ENCODE measurements around the gene DNMT1.

DNMT1 gene

DNA sequence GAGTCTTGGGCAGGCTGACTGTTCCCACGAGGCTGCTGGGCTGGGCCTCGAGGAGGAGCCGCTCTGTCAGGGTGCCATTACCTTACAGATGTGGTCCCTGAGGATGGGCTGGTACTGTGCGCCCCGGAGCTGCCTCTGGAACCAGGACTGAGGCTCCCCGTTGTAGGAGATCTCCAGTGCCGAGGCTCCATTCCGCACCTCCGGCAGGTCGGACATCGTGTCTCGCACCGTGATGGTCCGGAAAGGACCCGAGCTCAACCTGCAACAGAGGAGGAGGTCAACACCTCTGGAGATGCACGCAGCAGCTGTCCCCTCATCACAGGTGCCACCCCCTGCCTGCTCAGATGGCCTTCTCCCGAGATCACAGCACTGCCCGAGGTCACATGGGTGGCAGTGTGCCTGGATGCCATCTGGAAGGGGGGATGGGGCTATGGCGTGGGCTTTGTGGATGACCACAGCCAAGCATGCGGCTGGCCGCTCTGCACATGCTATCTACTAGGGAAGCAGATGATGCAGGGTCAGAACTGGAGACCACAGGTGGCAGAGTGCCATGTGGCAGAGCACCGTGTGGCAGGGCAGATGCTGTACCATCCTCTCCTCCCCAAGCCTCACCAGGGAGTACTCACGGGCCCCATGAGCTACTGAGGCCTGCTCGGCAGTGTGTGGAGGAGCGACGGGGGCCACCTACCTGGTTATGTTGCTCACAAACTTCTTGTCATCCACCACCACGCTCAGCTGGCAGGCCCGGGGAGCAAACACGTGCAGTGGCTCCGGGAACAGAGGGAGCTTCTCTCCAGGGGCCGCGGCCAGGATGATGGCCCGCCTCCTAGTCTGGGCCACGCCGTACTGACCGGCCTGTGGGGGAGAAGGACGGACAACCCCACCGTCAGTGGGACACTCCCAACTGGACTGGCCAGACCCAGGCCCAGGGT lies 56.7 kb downstream of the DNMT1 start:
- no peak for DNase-seq

DNA sequence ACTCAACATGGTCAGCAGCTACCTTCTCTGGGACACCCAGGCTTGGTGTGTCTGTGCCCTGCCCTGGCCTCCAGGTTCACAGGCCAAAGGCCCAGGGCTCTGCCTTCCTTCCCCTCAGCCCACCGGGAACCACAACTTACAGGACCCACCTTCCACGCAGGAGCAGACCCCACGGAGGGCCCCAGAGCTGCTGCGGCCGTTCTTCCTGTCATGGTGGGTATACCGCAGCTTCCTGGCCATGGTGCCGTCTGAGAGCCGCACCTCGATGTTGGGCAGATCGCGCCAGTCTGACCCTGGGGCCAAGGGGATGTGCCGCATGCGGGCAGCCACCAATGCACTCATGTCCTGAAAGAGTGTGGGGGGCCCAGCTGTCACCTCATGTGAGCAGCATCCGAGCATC lies 57.8 kb downstream of the DNMT1 start:
- no peak for DNase-seq

DNA sequence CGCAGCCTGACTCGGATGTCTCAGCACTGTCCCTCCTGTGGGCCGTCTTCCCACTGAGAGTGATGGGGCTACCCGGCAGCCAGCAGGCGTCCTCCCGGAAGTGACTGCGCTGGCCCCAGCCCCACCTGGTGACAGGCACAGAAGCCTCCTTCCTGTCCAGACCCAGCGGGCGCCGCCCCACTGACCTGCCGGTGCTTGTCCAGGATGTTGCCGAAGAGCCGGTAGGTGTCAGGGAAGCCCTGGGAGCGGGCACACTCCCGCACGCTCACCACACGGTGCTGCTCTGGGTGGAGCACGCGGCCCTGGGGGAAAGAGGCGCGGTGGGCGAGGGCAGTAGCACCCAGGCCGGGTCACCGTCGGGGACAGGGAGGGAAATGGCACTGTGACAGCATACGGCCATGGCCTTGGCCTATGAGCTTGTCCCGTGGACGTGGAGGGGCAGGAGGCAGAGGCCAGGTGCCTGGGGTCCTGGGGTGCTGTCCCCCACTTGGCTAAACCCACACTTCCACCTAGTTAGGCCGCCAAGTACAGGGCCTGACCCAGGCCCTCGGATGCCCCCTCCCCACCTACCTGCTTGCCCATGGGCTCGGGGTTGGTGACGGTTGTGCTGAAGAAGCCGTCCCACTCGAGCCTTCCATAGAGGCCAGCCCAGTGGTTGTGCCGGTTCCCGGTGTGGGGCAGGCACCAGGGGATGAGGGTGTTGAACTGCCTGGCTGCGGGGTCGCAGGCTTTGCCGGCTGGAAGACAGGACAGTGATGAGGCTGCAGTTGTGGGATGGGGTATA lies 59.0 kb downstream of the DNMT1 start:
- DNase-seq: no peak

DNA sequence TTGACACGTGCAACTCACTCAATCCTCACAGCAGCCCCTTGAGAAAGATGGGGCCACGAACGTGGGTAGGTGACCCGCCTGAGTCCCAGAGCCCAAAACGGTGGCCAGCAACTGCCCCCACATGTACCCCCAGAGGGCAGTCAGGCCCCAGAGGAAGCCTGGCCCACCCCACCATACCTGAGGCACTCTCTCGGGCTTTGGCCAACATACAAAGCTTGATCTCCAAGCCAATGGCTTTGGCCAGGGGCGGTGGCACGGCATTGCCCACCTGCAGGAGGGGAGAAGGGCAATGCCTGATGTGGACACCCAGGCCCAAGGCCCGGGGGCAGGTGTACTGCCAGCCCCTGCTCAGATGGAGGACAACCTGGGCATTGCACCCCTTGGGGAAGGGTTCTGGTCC lies 60.7 kb downstream of the DNMT1 start:
- DNase-seq: no peak

DNA sequence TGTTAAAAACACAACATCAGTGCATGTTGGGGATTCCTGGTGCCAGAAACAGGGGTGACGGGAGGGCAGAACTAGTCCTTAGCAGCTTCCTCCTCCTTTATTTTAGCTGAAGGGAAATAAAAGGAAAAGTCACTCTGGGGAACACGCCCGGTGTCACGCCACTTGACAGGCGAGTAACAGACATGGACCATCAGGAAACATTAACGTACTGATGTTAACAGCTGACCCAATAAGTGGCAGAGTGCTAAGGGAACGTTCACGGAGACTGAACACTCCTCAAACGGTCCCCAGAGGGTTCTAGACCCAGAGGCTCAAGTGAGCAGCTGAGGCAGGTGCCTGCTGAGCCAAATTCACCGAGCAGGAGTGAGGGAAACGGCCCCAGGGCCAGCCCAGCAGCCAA lies 61.2 kb downstream of the DNMT1 start:
- DNase-seq: no peak

DNA sequence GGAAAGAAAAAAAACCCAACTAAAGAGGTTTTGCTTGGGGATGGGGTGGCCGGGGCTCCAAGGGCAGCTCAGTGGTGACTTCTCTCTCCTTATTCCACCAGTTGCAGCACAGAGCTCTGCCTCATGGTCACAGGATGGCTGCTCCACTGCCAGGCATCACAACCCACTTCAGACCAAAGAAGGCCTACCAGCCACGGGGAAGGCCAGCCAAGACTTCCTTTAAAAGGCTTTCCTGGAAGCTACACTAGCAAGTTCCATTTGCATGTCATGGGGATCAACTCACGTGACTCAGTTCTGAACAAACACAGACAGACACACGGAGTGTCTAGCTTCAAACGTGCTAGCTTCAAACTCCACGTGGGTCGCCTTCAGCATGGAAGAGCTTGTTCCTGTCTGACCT lies 61.8 kb downstream of the DNMT1 start:
- DNase-seq: no peak

DNA sequence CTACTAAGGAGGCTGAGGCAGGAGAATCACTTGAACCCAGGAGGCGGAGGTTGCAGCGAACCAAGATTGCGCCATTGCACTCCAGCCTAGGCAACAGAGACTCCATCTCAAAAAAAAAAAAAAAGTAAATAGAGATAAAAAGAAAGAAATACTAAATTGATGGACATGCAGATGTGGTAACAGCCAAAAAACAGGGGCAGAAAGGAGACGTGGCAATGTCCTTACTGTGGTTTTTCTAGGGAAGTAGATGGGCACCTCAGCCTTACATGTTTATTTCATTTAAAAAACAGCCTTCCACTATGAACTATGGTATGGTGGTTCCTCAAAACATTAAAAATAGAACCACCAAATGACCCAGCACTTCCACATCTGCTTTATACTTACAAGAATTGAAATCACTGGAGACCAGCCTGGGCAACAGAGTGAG lies 68.5 kb downstream of the DNMT1 start:
- no peak for DNase-seq

DNA sequence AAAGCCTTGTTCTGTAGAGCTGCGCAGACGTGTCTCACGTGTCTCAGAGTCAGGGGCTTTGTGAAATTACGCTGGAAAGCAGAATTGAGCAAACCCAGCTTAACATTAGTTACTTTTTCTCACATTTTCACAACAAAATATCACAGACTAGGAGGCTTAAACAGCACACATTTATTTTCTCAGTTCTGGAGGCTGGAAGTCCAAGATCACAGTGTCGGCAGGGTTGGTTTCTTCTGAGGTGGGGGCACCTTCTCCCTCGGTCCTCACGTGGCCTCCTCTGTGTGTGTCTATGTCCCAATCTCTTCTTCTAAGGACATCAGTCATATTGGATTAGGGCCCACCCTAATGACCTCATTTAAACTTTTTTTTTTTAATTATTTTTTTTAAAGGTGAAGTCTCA lies 70.3 kb downstream of the DNMT1 start:
- DNase-seq: no peak

DNA sequence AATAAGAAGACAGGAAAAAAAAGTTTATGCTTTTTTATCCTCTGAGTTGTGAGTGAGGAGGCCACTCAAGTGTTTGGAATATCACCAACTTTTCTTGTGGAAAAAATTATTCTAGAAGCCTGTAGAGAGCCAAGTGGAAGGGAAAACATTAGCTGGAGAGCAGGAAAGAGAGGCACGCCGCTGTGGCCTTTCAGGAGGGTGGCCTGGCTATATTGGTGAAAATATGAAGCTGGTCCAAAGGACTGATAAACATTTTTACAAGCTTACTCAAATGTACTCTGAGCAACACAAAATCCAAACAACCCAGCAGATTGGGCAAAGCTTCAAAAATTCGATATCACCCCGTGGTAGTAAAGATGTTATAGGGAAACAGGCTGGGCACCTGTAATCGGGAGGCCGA lies 72.7 kb downstream of the DNMT1 start:
- no peak for DNase-seq

DNA sequence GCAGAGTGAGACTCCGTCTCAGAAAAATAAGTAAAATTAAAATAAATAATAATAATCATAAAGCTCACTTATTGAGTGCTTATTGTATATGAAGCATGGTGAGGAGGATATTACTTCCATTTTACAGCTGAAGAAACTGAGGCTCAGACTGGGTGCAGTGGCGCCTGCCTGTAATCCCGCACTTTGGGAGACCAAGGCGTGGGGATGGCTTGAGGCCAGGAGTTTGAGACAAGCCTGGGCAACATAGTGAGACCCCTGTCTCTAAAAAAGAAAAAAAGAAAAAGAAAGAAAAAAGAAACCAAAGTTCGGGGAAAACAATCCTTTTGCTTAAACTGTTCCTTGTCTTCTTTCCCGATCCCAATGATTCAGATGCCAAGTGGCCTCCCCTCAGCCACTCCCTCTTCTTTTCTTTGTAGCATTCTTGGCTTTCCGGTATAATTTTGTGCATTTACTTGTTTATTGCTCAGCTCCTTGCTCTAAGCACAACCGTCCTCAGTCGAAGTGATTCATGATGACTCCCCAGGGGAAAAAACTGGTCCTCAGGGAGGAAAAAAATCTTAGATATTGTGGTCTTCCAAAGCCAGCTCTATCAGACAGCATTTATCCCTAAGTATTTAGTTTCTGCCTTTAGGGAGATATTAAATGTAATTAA lies 74.1 kb downstream of the DNMT1 start:
- DNase-seq: no peak

DNA sequence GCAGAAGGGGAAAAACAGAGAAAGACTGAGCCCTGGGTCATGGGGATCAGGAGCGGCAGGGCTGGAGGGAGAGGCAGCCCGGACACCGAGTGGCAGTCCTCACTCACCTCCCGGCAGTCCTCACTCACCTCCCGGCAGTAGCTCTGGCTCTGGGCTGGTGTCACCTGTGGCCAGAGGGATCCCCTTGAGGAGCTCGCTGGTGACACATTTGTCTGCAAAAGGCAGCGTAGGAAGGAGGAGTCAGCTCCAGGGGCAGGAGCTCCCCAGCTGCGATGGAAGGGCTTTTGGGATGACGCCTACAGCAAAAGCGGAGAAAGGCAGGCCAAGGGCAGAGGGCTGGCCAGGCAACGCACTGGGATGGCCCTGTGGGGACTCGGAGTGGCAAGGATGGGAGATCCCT lies 75.8 kb downstream of the DNMT1 start:
- DNase-seq: peak; percentile 48

DNA sequence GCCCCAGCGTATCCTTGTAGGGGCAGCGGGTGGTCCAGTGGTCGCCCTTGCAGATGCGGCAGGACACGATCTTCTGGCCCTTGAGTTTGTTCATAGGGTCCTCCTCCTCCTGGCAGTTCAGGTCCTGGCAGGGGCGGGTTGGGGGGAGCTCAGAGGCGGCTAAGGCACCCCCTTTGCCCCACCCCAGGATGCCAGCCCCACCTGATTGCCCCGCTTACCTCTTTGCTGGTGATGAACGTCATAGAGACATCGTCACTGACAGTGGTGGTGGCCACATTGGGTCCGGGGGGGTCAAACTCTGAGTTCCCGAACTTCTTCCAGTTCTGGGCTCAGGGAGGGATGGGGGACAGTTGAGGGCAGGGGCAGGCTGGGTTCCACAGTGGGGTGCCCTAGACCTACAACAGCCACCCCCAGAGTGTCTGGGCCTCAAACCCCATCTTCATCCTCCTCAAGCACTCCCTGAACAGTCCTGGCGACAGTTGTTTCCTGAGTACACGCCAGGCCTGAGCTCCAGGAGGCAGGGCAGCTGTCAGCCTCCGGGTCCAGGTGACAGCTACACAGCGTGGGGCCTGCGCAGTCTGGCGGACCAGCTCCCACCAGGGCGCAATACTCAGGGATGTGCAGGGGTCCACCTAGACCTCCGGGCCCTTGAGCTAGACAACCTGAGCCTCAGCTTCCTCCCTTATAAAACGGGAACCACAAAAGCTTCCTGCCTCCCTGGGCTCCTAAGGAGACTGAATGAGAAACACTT lies 77.7 kb downstream of the DNMT1 start:
- DNase-seq: no peak

DNA sequence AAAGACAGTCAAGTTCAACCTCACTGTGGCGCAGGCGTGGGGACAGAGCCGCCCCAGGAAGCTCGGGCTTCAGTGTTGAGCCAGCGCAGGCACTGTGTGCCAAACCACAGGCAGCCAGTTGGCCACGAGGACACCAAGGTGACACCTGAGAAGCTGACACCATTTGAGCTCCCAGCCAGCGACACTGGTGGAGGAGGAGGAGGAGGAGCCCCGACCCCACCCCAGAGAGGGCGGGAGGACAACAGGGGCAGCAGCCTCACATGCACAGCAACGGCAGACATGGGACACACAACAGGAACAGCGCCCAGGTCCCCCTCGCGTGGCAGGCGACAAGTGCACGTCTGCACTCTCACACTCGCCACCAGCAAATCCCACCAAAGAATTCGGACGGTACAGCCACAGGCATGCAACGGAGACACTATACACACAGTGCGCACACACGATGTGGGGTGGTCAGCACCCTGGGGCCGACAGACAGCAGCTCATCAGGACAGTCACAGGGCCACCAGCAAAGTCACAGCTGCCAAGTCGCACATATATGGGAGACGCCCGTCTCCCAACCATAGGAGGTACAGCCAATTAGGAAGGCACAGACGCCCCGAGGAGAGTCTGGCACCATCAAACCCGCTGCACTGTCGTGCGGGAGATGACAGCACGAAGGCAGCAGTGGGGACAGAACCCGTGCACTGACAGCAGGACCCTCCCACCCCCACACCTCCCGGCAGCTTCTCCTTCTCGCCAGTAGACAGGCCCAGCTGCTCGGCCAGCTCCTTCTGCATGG lies 78.5 kb downstream of the DNMT1 start:
- no peak for DNase-seq

DNA sequence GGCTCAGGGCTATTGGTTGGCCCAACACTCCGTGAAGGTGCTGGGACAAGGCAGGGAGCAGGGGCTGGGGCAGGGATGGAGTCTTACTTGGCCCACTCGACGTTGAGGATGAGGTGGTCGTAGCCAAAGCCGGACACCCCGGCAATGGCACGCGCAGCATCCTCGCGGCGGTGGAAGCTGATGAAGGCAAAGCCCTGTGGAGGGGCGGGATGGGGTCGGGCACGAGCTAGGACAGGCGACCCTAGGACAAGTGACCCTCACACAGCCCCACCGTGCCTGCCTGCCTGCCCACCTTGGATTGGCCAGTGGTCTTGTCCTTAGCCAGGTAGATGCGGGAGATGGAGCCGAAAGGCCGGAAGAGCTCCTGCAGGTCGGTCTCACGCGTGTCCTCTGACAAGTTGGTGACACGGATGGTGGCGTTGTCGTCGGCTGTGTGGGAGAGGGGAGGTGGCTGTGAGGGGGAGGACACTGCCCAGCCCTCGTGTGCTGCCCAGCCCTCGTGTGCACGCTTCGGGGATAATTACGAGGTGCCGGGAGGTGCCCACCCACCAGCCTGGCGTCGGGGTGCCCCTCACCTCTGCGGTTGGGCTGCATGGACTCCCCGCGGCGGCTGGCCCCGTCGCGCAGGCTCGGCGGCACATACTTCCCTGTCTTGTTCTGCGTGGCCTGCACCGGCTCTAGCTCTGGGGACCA lies 79.2 kb downstream of the DNMT1 start:
- DNase-seq: peak; percentile 30

DNA sequence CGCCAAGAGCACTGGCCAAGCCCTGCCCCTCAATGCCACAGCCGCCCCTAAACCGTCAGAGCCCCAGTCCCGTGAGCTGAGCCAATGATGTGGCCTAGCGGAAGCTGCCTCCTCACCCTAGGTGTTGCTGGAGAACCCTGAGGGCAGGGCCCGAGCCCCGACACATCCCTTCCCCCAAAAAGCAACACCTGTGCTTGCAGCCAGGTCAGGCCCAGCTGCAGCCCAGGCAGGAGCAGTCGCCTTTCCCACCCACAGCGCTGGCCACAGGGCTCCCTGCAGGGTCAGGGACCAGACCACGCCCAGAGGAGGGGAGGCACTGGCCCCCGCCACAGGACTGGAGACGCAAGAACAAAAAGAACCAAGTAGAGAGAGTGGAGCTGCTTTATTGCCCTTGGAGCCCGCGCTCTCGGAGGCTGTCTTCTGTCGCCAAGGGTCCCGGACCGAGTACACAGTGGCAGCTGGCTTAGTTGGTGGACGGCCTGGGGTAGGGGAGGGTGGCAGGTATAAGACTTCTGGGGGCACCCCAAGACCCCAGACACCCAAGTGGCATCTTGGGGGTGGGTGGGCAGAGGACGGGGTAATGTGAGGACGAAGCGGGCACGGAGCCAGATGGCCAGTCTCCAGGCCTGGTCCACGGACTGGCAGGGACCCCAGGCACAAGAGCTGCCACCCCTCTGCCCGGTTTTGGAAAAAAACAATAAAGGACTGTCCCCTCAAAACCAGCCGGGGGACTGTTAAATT lies 79.9 kb downstream of the DNMT1 start:
- peak; percentile 37 for DNase-seq

DNA sequence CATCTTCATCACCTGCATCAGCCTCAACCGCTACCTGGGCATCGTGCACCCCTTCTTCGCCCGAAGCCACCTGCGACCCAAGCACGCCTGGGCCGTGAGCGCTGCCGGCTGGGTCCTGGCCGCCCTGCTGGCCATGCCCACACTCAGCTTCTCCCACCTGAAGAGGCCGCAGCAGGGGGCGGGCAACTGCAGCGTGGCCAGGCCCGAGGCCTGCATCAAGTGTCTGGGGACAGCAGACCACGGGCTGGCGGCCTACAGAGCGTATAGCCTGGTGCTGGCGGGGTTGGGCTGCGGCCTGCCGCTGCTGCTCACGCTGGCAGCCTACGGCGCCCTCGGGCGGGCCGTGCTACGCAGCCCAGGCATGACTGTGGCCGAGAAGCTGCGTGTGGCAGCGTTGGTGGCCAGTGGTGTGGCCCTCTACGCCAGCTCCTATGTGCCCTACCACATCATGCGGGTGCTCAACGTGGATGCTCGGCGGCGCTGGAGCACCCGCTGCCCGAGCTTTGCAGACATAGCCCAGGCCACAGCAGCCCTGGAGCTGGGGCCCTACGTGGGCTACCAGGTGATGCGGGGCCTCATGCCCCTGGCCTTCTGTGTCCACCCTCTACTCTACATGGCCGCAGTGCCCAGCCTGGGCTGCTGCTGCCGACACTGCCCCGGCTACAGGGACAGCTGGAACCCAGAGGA lies 80.6 kb downstream of the DNMT1 start:
- DNase-seq: peak; percentile 43

DNA sequence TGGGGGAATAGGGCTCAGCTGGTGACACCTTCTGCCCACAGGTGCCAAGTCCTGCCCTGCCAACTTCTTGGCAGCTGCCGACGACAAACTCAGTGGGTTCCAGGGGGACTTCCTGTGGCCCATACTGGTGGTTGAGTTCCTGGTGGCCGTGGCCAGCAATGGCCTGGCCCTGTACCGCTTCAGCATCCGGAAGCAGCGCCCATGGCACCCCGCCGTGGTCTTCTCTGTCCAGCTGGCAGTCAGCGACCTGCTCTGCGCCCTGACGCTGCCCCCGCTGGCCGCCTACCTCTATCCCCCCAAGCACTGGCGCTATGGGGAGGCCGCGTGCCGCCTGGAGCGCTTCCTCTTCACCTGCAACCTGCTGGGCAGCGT lies 81.2 kb downstream of the DNMT1 start:
- DNase-seq: peak; percentile 42

DNA sequence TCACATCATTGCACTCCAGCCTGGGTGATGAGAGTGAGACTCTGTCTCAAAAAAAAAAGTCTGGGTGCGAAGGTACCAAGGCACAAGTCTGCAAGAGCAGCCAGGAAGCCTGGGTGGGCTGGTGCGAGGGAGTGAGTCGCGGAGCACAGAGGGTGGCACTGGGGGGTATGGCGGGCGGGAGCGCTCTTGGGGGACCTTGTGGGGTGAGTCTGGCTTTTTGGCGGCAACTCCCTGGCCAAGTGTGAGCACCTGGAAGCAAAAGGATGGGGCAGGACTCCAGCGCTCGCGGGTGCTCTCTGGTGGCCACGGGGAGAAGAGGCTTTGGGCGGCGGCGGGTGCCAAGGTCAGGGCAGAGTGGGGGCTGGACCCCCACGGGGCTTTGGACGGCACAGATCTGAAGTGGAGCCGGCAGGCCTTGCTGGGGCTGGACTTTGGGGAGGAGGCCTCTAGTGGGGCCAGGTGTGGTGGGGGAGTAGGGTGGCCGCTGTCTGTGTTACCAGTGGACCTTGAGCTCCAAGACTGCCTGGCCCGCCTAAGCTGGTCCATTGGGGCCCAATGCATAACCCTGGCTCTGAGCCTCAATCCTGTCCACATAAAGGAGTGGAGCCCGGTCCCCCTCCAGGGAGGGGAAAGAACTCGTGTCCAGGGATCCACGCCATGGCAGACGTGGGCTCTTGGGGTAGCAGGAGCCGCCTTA lies 81.7 kb downstream of the DNMT1 start:
- peak; percentile 68 for DNase-seq

DNA sequence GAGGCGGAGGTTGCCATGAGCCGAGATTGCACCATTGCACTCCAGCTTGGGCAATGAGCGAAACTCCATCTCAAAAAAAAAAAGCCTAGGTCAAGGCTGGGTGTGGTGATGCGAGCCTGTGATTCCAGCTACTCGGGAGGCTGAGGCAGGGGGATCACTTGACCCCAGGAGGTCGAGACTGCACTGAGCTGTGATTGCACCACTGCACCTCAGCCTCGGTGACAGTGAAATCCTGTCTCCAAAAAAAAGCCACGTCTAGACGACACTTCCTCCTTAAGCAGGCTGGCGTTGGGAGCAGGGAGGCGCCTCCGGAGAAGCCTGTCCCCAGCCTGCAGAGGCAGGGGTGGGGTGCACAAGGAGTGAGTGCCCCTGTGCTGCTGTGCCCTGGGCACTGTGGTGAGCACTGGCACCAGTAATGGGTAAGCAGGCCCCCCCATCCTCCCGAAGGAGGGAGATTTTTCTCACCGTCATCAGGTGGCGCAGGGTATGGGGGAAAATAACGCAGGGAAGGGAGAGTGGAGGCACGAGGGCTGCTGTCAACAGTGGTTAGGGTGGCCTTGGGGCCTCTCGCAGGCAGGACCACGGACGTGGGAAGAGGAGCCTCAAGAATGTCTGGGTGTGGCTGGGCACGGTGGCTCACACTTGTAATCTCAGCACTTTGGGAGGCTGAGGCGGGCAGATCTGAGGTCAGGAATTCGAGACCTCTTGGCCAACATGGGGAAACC lies 82.6 kb downstream of the DNMT1 start:
- peak; percentile 23 for DNase-seq
